ENCODE data around the gene SPATA9.
"Not testable (repeated sequence)": the region's sequence is repeated elsewhere in the genome, so short reads cannot be mapped to it uniquely, and the experiment has no call there.

Gene SPATA9

DNA sequence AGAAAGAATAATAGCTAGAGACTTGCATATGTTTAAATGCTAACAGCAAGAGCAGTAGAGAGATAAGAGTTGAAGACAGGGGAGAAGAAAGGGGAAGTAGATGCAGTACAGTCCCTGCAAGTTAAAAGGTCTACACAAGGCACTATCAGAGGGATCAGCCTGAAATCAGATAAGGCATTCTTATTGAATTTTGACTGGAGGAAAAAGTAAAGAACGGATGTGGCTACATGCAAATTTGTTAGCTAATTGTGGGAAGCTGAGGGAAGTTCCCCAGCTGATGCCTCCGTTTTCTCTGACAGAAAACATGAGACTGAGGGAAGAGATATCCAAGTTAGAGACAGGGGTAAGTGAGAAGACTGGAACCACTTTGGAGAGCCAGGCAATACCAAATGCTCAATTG is 35.4 kb upstream of the SPATA9 start:
- DNase-seq (ENCODE audit: low read depth in 1 of 2, low spot score in 1 of 2) = no peak

DNA sequence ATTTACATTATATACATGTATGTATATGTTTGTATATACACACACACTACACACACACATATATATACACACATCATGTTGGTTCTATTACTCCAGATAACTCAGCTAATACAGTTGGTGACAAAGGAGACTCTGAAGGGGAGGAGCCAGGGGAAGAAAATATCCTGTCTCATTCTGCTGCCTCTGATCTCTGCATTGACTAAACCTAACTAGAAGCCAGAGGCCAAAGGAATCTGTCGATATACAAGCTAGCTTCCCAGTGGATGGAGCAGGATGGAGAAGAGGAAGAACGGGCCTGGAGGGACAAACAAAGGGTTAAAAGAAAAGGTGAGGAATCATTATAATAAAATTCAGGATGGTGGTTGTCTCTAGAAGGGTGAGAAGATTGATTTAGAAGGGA is 34.6 kb upstream of the SPATA9 start:
- no peak for DNase-seq (ENCODE audit: low read depth in 1 of 2, low spot score in 1 of 2)

DNA sequence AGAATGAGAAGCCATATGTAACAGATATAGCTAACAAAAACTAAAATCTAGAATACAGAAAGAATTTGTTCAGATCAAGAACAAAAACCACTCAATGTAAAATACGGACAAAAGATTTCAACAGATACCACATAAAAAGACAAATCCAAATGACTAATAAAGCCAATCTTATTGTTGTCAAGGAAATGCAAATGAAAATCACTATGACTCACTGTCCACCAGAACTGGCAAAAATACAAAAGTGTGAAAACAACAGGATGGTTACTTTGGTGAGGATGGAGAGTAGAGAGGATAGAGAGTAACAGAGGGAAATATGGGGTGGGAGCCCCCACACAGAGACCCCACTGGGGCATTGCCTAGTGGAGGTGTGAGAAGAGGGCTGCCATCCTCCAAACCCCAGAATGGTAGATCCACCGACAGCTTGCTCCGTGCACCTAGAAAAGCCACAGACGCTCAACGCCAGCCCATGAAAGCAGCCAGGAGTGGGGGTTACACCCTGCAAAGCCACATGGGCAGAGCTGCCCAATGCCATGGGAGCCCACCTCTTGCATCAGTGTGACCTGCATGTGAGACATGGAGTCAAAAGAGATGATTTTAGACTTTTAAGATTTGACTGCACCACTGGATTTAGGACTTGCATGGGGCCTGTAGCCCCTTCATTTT is 33.1 kb upstream of the SPATA9 start:
- DNase-seq (ENCODE audit: low read depth in 1 of 2, low spot score in 1 of 2) = no peak

DNA sequence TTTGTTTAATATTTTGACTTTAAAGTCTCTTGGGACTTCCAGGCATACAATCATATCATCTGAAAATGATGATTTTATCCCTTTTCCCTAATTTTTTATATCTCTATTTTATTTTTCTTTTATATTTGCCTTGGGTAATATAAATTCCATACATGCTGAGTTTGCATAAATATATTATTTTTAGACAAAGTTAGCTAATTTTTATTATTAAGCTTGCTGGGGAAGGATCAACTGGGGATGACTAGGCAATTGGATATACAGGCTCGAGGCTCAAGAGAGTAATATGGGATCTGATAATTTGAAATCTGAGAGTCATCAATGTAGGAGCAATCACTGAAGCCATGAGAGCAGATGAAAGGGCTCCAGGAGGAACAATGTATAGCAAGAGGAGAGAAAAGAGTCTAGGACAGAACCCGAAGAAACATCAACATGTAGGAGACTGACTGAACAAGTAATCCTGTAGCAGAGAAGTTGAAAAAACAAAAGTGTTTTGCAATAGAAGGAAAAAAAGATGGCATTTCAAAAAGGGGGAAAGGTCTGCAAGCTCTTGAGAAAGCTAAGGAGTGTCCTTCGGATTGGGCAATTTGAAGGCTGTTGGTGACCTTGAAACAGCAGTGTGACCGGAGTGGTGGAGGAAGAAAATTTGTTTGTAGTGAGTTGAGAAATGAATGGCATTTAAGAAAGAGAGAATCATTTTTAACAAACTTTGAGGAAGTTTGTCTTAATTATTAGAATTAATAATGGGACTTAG is 31.3 kb upstream of the SPATA9 start:
- no peak for DNase-seq (ENCODE audit: low read depth in 1 of 2, low spot score in 1 of 2)

DNA sequence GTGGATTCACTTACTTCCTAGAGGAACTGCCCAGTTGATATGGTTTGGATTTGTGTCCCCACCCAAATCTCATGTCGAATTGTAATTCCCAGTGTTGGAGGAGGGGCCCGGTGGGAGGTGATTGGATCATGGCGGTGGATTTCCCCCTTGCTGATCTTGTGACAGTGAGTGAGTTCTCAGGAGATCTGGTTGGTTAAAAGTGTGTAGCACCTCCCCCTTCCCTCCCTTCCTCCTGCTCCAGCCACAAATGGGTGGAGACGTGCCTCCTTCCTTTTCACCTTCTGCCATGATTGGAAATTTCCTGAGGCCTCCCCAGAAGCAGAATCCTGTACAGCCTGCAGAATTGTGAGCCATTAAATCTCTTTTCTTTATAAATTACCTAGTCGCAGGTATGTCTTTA is 30.5 kb upstream of the SPATA9 start:
- DNase-seq (ENCODE audit: low read depth in 1 of 2, low spot score in 1 of 2) = not testable (repeated sequence)

DNA sequence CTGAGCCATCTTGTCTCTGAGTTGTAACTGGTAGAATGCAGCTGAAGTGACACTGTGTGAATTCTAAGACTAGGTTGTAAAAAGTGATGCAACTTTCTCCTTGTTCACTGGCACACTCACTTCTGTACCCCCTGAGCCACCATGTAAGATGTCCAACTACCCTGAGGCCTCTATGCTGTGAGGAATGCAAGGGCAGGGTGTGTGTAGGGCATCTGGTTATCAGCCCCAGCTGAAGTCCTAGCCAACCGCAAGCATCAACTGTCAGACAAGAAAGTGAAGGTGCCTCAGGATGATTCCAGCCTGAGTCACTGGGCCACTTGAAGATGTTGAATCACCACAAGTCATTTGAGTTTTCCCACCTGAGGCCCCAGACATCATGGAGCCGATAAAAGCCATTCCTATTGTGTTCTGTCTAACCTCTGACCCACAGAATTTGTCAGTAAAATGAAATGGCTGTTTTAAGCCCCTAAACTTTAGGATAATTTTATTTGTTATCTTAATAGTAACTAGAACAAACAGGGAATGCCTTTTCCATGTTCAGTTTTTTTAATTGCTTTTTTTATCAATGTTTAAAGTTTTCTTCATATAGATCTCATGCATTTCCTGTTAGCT is 29.7 kb upstream of the SPATA9 start:
- no peak for DNase-seq (ENCODE audit: low read depth in 1 of 2, low spot score in 1 of 2)

DNA sequence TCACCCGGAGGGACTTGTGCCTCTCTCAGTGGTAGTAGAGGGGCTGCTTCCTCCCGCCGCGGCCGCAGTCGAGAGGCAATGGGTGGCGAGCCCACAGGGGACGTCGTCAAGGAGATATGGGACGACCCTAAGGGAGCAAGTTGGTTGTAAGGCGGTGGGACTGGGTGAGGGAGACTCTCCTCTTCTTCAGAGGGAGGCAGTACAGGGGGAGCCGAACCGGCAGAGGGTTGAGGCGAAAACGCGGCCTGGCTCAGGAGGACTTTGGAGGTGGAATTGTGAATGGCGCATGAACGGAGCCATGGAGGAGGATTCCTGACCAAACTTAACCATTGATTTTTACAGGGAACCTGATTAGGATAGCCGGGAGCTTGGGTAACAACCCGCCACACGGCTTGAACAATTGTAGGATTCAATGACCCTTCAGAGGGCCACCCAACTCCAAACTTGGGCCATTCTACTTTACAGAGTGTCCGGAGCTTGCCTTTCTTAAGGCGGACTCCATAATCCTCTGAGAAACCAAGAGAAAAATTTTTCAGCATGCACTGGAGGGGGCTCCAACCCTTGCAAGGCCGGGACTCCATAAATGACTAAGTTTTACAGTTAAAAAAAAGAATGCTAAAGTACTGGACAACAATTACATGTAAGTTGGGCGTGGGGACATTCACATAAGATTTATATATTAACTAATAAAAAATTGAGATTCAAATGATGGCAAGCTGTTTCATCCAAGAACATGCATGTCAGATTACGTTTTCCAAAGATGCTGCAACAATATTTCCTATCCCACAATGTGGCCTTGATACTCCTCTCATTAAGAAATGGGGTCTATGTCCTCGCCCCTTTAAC is 28.9 kb upstream of the SPATA9 start:
- DNase-seq (ENCODE audit: low read depth in 1 of 2, low spot score in 1 of 2) = no peak

DNA sequence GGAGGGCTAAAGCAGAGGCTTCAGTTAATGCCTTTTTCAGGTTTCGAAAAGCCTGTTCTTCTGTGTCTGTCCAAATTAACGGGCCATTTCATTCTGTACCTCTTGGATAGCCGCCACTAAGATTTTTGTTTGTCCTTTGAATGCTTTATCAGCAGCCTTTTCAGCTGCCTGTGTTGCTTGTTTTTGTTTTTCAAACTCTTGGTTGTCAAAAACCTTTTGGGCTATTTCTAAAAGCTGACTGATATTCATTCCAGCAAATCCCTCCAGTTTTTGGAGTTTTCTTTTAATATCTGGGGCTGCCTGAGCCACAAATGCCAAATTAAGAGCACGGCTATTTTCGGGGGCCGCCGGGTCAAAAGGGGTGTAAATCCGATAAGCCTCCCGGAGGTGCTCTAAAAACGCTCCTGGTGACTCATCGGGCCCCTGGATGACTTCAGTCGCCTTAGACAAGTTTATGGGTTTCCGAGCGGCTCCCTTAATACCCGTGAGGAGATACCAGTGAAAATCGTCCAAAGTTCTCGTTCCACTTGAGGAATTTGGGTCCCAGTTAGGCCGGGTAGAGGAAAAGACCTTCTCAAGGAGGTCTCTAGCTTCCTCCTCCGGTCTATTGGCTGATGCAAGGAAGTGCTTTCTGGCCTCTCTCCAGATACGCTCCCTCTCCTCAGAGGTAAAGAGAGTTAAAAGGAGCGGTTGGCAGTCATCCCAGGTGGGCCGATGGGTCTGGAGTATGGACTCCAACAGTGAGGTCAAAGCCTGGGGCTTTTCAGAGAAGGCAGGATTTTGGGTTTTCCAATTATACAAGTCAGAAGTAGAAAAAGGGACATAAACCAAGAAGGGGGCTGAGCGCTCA is 28.1 kb upstream of the SPATA9 start:
- DNase-seq (ENCODE audit: low read depth in 1 of 2, low spot score in 1 of 2) = not testable (repeated sequence)

DNA sequence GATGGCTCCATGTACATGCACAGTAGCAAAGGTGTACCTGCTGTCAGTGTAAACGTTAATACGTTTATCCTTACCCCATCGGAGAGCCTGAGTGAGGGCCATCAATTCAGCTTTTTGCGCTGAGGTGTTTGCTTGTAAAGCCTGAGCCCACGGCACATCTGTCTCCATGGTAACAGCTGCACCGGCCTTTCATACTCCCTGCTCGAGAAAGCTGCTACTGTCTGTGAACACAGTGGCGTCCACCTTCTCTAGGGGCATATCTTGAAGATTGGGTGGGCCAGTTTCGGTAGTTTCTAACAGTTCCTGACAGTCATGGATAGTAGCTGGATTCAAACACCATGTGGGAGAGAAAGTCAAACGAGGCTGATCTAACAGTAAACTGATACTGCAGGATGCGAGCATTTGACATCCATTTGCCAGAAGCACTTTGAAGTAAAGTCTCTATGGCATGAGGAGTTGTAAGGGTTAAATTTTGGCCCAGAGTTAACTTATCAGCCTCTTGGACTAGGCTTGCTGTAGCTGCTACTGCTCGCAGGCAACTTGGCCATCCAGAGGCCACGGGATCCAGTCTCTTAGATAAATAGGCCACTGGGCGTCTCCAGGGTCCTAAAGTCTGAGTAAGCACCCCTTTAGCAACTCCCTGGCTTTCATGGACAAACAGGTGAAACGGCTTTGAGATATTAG is 27.3 kb upstream of the SPATA9 start:
- DNase-seq (ENCODE audit: low read depth in 1 of 2, low spot score in 1 of 2) = no peak

DNA sequence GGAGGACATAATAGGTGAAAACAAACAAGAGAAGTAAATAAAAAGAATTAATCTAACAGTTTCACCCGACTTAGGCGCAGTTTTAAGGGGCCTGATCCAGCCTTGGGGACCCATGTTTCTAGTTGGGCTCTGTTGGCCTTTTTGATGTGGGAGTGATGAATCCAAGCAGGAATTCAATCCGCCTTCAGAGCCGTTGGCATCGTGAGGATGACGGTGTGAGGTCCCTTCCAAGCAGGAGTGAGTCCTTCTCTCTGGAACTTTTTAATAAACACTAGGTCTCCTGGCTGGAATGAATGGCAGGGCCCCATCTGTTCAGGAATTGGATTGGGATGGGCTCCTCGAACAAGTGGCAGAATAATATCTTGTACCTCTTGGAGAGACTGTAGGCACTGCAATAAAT is 26.1 kb upstream of the SPATA9 start:
- no peak for DNase-seq (ENCODE audit: low read depth in 1 of 2, low spot score in 1 of 2)

DNA sequence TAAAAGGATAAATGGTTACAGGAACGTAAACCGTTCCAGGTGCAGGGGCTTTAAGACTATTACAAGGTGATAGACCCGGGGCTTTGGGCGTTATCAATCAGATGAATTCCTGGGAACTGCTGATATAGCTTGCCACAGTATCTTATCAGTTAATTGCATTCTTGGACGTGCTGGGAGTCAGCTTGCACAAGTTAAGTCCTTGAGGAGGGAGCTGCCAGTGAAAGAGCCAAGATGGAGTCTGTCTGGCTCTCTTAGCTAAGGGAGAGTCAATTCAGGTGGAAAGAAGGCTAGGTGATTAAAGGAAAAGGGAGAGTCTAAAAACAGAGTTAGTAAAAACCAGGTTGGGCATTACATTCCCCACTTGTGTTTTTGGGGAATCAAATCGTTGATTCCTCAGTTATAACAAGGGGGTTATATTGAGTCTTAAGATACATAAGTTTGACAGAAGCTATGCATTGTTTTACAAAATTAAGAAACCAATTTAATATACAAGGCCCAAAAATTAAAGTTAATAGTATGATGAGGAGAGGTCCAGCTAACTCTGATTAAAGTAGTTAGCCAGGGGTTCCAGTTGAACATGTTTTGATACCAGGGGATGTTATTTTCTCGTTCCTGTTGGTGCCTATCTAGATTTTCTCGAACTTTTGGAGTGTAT is 24.9 kb upstream of the SPATA9 start:
- DNase-seq (ENCODE audit: low read depth in 1 of 2, low spot score in 1 of 2) = not testable (repeated sequence)

DNA sequence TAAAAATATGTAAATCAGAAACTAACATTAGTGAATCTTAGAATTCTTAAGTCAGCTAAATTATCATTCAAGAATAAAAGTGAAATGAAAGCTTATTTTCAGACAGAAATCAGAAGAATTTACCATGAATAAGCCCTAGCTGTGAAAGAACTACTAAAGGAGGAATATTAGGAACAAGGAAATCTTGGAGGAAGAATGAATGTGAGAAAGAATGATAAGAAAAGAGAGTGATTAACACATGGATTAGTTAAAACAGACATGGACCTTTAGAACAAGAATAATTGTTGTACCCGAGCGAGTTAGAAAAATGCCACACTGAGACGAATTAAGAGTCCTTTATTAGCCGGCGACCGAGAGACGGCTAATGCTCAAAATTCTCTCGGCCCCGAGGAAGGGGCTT is 24.3 kb upstream of the SPATA9 start:
- no peak for DNase-seq (ENCODE audit: low read depth in 1 of 2, low spot score in 1 of 2)

DNA sequence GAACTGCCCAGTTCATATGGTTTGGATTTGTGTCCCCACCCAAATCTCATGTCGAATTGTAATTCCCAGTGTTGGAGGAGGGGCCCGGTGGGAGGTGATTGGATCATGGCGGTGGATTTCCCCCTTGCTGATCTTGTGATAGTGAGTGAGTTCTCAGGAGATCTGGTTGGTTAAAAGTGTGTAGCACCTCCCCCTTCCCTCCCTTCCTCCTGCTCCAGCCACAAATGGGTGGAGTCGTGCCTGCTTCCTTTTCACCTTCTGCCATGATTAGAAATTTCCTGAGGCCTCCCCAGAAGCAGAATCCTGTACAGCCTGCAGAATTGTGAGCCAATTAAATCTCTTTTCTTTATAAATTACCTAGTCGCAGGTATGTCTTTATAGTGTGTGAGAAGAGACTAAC is 23.4 kb upstream of the SPATA9 start:
- DNase-seq (ENCODE audit: low read depth in 1 of 2, low spot score in 1 of 2) = not testable (repeated sequence)

DNA sequence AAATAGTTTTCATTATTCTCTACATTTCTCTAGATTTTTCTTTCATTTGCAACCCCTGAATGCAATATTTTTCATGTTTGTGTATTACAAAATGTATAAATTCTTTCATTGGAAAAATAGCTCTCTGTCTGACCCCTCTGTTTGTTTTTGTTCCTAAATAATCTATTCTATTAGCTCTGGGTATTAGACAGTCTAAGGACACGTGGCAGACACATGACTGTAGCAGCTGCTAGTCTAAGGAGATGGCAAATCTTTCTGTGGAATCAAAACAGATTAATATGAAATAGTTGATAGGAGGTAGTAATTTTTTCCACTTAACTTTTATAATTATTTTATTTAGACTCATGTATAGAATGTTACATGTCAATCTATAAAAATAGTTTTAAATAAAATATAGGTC is 21.4 kb upstream of the SPATA9 start:
- no peak for DNase-seq (ENCODE audit: low read depth in 1 of 2, low spot score in 1 of 2)

DNA sequence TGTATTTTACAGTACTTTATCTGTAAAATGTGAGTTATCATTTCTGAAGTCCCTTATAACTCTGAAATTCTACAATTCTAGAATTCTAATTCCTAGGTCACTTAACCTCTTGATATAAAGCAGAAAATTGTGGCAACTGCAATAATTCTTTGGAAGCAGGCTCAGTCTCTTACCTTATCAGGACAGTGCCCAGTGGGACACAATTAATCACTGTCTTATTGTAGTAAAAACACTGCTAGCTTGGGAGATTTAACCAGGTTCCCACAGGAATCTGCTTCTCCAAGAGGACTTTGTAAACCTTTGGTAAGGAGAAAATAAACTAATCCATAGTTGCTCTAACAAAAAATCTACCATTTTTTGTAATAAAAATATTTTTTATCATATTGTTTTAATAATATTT is 18.3 kb upstream of the SPATA9 start:
- DNase-seq (ENCODE audit: low read depth in 1 of 2, low spot score in 1 of 2) = no peak

DNA sequence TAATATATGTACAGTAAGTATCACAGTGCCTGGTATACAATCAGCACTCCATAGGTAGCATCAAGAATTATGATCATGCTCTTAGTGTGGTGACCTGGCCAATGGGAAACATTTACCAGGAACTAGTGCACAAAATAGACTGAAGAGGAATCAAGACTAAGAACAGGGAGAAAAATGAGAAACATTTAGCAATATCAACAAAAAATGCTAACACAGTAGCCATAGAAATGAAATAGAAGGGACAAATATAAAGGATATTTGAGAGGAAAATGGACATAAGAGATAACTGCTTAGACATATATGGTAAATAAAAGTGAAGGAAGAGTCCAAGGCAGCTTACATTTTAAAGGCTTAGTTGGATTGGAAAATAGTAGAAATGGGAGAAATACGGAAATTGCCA is 16.5 kb upstream of the SPATA9 start:
- no peak for DNase-seq (ENCODE audit: low read depth in 1 of 2, low spot score in 1 of 2)

DNA sequence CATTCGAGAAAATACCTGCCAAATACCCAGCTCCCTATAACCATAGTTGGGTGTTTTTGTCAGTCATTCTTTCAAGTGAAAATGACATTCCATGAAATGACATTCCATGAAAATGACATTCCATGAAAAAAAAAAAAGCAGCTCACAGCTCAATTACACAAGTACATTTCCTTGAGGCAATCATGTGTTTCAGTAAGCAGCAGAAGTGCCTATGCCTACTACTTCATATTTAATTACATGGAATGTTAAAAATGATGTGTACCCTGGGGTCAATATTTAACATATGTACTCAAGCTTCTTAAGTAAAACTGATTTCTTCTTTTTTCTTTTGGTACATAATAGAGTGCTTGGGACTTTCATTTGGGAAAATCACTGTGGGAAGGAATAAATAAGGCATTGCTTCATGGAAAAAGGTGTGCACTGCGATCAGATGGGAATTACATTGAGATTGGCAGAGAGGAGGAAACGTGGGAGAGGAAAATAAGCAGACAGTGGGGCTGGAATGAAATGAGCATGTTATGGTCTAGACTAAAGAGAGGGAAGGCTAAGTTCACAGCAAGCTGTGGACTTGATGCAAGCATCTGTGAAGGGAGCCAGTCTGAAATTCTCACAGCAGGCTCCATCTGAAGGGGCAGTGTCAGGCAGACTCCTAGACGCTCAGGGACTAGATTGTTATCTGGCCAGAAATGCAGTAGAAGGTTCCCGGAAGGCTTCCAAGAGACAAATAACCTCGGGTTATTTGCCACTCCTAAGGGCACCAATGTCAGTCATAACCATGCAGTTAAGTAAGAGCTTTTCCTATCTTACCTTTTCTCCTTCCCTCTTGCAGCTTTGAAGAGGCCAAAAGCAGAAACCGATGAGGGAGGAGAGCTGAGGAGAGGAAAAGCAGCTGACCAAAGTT is 15.2 kb upstream of the SPATA9 start:
- DNase-seq (ENCODE audit: low read depth in 1 of 2, low spot score in 1 of 2) = no peak

DNA sequence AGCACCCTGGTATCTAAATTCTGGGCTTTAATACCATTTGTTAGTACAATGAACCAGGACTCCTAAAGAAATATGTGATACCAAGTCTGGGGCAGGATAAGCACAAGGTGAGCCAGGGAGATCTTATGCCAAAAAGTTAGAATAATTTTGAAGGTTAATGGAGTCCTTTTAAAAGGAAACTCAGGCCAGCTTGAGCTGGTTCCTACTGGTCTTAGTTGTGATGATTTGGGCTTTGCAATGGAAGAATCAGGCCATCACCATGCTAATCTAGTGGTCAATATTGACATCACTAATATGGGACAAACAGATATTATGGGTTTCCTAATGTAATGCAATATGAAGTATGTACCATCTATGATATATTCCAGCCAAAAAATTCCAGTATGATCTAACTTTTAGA is 7.5 kb upstream of the SPATA9 start:
- DNase-seq (ENCODE audit: low read depth in 1 of 2, low spot score in 1 of 2) = no peak

DNA sequence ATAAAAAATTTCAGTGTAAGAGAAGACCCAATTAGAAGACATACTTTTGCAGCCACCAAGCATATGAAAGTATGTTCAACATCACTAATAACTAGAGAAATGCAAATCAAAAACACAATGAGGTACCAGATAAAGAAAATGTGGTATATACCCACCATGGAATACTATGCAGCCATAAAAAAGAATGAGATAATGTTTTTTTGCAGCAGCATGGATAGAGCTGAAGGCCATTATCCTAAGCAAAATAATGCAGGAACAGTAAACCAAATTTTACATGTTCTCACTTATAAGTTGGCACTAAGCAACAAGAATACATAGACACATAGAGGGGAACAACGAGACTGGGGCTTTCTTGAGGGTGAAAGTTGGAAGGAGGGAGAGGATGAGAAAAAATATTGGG is 6.9 kb upstream of the SPATA9 start:
- no peak for DNase-seq (ENCODE audit: low read depth in 1 of 2, low spot score in 1 of 2)
